ENCODE measurements around the gene PPARD.

DNA sequence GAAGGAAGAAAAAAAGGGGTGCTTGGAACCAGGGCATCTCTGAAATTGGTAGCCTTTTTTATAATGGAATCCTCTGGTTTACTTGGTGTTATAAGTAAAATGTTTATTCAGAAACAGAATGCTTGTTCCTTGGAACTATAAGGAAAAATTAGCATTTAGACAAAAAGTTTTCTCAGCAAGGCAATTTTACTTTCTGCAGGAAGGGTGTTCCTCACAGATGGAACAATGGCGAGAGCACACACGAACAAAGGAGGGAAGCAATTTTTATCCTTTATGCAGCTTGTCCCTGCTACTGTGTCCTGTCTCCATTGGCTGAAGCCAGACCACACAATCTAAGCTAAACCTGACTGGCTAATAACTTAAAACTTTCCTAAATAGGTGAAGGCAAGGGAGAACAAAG lies 87.1 kb downstream of the PPARD start:
- TF ChIP-seq CTCF (conservative IDR thresholded peaks at IDR 0.05 in 1 of 2, IDR thresholded peaks at IDR 0.05 in 1 of 2; ENCODE audit: low read depth in 1 of 2, low read length in 2 of 2) = no peak
- TF ChIP-seq EZH2 (IDR thresholded peaks at IDR 0.05; ENCODE audit: low read length, missing control alignments) = no peak
